ENCODE data around the gene CERK.

DNA sequence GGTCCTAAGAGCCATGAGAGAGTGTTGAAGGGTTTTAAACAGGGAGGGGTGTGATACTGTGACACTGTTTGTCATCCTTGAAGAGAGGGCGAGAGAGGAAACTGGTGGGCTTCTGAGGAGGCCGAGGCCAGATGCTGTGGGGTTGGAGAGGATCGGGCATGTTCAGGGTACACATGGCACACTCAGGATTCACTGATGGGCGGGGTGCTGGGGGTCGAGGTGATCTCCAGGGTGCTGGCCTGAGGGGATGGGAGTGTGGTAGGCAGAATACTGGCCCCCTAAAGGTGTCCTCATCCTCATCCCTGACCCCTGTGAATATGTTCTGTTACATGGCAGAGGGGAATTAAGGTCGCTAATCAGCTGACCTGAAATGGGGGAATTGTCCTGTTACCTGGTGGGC, 31.7 kb upstream of the CERK start:
- TF ChIP-seq, protein P1, sequence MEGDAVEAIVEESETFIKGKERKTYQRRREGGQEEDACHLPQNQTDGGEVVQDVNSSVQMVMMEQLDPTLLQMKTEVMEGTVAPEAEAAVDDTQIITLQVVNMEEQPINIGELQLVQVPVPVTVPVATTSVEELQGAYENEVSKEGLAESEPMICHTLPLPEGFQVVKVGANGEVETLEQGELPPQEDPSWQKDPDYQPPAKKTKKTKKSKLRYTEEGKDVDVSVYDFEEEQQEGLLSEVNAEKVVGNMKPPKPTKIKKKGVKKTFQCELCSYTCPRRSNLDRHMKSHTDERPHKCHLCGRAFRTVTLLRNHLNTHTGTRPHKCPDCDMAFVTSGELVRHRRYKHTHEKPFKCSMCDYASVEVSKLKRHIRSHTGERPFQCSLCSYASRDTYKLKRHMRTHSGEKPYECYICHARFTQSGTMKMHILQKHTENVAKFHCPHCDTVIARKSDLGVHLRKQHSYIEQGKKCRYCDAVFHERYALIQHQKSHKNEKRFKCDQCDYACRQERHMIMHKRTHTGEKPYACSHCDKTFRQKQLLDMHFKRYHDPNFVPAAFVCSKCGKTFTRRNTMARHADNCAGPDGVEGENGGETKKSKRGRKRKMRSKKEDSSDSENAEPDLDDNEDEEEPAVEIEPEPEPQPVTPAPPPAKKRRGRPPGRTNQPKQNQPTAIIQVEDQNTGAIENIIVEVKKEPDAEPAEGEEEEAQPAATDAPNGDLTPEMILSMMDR (IDR thresholded peaks at IDR 0.05 in 8 of 11, conservative IDR thresholded peaks at IDR 0.05 in 3 of 11): no peak
- TF ChIP-seq POLR2A (IDR thresholded peaks at IDR 0.05): no peak

Measured in spleen (tissue), 7 donors.